ENCODE data around the gene SGCA. TPM values are rescaled to one million over a fixed set of nuclear protein-coding genes. Genes with fewer than 3 reads are reported as not detected.

The SGCA gene
- total RNA-seq, 2 experiments from 2014 or later: not detected

DNA sequence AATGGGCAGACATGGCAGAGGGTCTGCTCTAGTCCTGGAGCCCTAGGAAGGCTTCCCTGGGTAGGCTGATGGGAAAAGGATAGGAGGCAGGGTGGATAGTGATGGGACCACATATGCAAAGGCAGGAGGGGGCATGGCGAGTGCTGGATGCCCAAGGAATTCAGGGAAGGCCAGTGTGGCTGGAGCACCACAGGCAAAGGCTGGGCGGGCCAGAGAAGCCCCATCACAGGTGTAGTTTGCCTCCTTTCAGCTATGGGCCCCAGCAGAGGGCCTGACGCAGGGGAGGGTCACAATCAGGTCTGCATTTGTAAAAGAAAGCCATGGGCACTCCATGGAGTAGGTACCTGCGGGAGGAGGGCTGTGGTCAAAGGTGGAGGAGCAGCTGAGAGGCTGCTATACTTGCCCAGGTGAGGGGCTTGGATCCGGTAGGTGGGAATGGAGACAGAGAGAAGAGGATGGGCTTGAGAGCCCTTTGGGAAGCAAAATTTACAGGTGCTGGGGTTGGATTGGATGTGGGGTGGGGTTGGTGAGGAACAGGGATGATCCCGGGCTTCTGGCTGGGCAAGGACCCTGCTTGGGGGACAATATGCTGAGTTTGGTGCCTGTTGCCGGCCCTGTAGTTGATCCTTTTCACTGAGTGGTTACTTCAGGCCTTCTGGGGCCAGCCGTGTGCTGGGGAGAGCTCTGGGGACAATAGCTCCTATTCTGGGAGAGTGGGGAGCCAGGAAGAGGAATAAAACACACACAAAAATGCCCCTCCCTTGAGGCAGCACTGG is 42.2 kb downstream of the SGCA start:
- CTCF ChIA-PET: interaction anchor here (0.6 to 3.1 kb wide), 6 partner anchors 8 to 89 kb away, joined by 3 to 9 read pairs (median 4); no protein-coding TSS in a partner anchor
- POLR2A ChIA-PET: no interaction called here

DNA sequence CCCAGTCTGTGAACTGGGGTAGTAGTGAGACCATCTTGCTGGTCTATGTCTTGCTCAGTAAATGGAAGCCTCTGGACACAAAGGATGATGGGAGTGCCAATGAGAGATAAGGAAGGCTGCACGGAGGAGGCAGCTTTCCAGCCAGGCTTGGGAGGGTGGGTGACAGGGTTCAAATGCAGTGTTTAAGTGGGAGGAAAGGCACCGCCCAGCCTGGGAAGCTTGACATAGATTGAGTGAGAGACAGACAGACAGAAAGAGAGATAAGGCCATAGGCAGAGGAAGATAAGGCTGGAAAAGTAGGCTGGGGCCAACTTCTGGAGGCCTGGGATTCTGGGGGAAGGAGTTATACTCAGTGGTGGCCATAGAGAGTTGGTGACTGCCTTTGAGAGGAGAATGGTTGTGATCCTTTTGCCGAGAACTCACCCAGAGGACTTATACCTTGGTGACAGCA is 42.8 kb downstream of the SGCA start:
- ChIA-PET CTCF (interaction anchor here (1.4 to 3.1 kb wide), 4 partner anchors 9 to 89 kb away, joined by 3 to 9 read pairs (median 6); no protein-coding TSS in a partner anchor), POLR2A (no interaction called here)

DNA sequence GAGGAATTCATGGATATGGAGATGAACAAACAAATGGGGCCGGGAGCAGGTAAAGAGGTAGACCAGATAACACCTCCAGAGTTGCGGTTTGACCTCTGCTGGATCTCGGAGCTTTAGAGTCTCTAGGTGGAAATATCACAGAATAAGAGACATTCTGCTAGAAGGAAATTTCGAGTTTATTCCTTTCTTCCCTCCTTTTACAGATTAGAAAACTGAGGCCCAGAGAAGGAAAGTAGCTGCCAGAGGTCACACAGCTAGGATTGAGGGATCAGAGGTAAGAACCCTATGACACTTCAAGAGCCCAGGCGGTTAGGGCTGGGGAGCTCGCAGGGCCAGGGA is 43.3 kb downstream of the SGCA start:
- ChIA-PET POLR2A (no interaction called here), CTCF (interaction anchor here (1.4 to 3.1 kb wide), 3 partner anchors 9 to 88 kb away, joined by 3 to 9 read pairs (median 7); no protein-coding TSS in a partner anchor)

DNA sequence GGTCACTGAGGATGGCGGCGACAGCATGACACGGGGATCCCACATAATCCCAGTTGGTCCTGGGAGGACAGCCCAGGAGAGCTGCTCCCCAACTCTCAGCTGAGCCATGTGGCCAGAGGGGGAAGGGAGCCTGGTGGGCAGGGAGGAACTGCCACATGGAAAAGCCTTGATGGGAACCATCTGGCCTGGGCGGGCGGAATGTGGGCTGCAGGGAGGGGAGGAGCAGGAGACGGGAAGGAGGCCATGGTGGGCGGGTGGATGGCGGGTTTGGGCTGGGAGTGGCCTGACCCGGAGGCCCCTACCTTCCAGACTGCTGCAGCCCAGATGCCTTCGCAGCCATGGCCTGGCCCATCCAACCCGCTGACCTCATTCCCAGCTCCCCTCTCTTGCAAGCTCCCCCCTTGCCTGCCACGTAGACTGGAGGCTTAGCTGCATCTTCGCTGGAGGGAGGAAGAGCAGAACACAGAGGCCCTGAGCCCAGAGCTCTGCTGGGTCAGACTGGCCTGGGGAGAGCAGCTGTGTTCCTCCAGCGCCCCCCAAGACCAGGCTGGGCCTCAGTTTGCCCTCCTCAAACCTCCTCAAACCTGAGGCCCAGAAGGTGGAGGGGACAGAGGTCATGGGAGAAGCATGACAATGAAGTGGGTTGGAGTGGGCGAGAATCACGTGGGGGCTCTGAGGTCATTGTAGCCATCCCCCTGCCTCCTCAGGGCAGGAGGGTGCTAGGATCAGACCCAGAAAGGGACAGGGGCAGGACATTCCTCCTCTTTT is 43.9 kb downstream of the SGCA start:
- ChIA-PET CTCF (interaction anchor here (1.4 to 3.1 kb wide), 4 partner anchors 9 to 88 kb away, joined by 3 to 9 read pairs (median 6); partner anchors contain the start of gene COL1A1), POLR2A (no interaction called here)

DNA sequence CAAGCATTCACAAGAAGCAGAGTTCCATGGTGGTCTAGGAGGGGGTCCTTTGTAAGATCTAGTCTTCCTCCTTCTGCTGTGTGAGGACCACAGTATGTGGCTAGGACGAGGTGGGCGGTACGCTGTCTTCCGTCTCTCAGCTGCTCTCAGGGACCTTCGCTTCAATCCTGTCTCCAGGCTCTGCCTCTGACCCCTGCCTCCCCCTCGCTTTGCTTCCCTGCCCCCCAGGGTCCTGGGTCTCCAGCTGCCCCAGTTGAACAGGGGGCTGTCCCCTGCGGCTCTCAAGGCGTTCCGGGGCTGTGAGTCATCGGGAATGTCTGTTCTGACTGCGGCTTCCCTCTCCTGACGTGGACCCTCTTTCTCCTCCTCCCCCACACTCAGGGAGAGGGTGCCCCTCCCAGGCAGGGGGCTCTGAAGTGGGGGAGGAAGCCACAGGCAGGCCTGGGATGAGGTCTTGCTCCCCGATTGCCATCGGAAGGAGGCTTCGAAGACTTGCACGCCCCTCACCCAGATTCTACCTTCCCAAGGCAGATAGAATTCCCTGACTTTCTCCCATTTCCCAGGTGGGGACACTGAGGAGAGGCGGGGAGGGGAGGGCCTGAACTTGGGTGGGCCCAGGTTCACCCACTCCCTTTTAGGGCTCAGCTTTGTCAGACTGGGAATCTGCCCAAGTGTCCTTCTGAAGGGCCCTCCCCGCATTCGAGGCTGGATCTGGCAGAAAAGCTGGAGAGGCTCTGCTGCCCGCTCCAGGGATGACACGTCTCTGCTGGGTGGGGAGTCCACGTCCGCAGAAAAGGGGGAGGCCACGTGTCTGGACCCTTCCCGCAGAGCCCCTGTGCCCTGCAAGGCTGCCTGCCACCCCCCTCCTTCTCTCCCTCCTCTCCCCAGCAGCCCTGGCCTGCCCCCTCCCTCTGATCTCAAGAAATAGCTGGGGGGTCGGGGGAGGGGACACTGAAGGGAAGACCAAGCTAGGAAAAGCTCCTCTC is 44.7 kb downstream of the SGCA start:
- ChIA-PET POLR2A (no interaction called here), CTCF (interaction anchor here (0.8 to 2.3 kb wide), 4 partner anchors 9 to 12 kb away, joined by 4 to 7 read pairs (median 4); partner anchors contain the start of gene COL1A1)

DNA sequence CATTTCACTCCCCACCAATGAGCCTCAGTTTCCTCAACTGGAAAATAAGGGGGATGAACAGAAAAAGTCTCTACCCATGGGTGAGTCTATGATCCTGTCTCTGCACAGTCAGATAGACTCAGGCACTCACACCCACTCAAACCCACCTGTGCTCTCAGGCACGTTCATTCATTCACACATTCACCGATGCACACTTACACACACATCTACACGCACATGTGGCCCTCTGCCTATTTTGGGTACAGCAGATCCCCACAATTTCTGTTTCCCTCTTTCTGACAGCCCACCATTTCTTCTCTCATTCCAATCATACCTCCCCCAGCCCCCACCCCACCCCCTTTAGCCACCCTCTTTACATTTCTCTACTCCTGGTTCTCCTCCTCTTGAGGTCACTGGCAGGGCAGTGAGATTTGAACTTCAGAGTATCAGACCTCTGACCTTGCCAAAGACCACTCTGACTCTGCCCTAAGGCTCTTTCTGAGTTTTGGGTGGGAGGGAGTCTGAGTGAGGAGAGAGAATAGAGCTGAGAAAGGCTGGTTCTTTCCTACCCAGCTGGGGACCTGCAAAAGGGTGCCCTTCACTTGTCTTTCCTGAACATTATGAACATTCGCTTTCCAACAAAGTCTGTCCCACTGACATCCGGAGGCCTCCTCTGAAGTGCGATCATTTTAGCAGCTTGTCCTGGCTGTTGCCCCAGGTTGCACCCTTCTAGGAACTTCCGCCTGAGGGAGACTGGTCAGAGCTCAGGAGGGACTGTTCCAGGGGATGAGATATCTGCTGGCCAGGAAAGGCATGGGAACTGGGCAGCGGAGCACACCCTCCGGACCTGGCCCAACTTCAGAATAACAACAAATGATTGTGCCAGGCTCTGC is 45.7 kb downstream of the SGCA start:
- CTCF ChIA-PET: interaction anchor here (0.8 to 3.9 kb wide), 5 partner anchors 10 to 90 kb away, joined by 3 to 21 read pairs (median 4); partner anchors contain the start of gene COL1A1
- POLR2A ChIA-PET: no interaction called here

DNA sequence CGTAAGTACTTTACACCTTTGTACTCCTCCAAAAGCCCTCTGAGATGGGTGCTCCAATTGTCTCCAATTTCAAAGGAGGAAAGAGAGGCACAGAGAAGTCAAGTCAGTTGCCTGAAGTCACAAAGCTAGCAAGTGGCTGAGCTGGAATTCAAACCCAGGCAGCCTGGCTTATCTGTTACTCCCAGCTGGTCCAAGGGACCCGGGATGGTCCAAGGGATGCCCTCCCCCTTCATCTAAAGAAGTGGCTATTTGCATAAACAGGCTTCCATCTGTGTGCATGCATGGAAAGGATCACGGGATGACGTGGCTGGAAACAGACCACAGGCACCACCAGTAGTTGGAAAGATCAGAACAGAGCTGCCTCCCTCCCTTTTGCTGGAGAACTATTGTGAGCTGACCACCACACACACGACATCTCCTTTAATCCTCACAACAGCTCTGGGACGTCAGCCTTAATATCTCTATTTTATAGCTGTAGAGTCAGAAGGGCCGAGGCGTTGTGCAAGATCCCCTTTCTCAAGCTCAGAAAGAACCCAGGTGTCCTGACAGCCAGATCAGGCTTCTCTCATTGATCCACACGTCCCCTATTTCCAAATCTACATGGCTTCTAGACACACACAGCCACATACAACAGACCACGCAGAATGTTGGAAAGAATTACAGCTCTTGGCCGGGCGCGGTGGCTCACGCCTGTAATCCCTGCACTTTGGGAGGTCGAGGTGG is 46.5 kb downstream of the SGCA start:
- ChIA-PET CTCF (interaction anchor here (0.8 to 3.9 kb wide), 3 partner anchors 12 to 89 kb away, joined by 3 to 21 read pairs (median 15); partner anchors contain the start of gene COL1A1), POLR2A (no interaction called here)

DNA sequence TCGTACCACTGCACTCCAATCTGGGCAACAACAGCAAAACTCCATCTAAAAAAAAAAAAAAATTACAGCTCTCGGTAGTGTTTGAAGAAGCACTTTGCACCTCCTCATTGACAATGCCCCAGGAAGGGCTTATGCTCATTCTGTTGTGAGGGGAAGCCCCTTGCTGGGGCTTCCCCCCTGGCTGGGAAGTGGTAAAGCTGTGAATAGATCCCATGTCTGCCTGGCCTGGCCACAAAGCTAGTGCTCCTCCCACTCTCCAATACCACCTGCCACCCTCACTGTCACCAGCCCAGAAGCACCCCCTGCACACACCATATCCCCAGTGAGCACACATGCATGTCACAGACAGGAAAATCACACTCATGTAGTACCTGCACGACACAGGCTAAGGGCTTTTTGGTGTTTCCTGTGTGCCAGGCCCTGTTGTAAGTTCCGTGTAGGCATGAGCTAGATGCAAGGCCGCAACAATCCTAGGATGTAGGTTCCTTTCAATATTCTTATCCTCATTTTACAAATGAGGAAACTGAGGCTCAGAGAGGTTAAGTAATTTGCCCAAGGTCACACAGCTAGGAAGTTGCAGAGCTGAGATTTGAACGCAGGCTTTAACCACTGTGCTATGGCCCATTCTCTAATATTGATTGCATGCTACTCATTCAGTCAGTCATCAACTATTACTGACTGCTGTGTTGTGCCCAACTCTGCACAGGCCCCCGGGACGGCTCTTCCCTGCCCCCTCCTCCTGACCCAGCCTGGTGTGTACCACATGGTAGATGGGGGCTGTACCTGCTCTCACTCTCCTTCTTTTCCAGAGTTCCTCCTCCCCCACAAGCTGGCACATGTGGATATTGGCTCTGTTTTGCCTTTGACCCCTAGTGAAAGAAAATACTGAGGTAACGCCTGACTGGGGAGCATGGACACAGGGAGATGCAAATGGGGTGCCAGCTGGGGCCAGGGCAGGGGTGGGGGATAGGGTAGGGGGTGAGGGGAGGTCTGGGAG is 47.5 kb downstream of the SGCA start:
- ChIA-PET POLR2A (no interaction called here), CTCF (interaction anchor here (0.5 to 3.9 kb wide), 5 partner anchors 13 to 152 kb away, joined by 3 to 21 read pairs (median 3); partner anchors contain the start of gene COL1A1)

DNA sequence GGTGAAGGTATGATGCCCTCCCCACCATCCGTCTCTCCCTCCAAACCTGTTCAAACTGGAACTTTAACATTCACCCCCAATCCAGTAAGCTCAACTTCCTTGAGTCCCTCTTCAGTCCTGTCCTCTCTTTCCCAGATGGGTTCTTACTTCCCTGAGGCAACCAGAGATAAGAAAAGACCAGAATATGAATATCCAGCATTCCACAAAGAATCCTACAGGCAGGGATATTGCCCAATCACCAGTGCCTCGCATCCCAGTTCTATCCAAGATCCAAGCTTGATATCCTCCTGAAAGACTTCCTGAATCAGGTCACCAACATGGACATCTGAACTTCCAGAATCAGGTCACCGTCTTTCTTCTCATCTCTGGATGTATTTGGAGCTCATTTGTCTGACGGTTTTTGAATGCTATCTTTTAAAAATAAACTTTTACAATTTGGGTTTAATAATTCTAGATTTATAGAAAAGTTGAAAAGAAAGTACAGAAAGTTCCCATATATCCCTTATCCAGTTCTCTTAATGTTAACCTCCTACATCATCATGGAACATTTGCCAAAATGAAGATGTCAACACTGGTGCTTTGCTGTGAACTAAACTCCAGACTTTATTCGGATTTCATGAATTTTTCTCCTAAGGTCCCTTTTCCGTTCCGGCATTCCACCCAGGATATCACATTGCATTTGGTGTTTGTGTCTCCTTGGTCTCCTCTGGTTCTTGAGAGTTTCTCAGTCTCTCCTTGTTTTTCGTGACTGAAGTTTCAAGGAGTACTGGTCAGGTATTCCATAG is 49.4 kb downstream of the SGCA start:
- POLR2A ChIA-PET: no interaction called here
- CTCF ChIA-PET: interaction anchor here (0.8 to 3.9 kb wide), 4 partner anchors 14 to 57 kb away, joined by 3 to 21 read pairs (median 9); partner anchors contain the start of gene COL1A1

DNA sequence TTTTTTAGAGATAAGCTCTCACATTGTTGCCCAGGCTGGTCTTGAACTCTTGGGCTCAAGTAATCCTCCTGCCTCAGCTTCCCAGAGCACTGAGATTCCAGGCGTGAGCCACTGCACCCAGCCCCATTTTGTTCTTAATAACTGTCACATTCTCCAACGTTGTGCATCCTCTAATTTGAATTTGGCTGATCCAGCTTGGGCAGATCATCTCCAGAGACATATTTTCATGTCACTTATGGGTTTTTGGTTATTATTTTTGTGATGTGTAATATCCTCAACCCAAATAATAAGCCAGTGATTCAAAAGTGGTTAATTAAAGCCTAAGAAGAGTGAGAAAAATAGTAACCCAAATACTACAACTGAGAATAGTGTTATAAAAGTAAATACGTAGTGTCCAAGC is 51.8 kb downstream of the SGCA start:
- CTCF ChIA-PET: interaction anchor here (1.0 kb wide), 1 partner anchor 18 kb away, joined by 7 read pairs; no protein-coding TSS in a partner anchor
- POLR2A ChIA-PET: no interaction called here

DNA sequence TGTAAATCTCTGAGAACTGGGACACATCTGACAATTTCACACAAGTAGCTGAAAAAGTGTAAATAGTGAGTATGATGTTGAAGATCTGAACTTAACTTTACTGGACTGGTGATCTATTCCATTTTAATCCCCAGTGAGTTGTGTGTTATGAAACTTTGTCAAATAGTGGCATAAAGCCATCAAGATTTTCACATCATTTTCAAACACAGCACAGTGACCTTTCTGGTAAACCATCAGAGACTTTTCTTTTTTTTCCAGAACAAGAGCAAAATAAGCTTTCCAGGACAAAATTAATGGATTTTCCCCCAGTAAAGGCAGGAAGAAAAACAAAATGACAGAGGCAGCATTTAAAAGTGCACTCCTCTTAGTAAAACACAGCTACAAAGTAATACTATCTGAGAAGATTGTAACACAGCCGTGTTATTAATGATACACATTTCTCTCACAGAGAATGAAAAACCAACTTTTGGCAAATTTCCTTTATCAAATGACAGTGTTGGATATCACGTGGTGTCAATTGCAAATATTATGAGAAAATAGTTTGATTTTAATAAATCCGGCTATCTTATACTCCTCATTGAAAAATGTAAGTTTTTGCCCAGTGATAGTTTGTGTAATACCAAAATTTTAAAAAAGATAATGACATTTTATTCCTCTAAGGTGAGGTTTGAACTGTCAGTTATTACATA is 52.4 kb downstream of the SGCA start:
- POLR2A ChIA-PET: no interaction called here
- CTCF ChIA-PET: interaction anchor here (0.7 to 1.0 kb wide), 2 partner anchors 18 to 51 kb away, joined by 3 to 7 read pairs; no protein-coding TSS in a partner anchor

DNA sequence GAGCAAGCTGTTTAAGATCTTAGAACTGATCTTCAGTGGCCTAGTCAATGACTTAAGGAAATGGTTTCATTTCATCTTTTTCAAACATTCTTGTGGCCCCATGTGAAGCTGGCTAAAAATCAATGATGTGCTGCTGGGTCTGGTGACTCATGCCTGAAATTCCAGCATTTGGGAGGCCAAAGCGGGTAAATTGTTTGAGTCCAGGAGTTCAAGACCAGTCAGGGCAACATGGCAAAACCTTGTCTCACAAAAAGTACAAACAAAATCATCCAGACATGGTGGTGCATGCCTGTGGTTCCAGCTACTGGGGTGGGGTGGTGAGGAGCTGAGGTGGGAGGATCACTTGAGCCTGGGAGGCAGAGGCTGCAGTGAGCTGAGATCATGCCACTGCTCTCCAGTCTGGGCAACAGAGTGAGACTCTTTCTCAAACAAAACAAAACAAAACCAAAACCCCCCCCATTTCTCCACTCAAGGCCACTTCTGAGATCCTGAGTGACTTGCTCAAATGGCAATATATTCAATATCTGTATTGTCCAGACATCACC is 53.0 kb downstream of the SGCA start:
- ChIA-PET CTCF (interaction anchor here (0.7 kb wide), 1 partner anchor 50 kb away, joined by 3 read pairs; no protein-coding TSS in a partner anchor), POLR2A (no interaction called here)

DNA sequence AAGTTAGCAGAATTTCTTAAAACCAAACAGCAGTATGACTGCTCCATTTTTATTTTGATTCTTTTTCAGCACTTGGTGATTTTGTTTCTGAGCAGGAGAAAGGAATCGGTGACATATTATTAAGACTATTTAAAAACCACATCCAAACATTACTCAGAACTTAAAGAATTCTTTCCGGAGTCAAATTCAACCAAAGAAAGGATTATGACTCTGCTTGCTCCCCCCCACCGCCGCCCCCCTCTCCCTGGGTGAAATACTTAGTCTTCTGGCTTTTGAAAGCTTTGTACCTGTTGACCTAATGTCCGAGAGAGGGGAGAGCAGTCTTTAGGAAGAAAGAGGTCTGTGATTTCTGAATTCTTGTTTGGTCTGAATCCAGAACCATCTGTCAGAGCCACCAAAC is 53.5 kb downstream of the SGCA start:
- CTCF ChIA-PET: no interaction called here
- POLR2A ChIA-PET: no interaction called here

DNA sequence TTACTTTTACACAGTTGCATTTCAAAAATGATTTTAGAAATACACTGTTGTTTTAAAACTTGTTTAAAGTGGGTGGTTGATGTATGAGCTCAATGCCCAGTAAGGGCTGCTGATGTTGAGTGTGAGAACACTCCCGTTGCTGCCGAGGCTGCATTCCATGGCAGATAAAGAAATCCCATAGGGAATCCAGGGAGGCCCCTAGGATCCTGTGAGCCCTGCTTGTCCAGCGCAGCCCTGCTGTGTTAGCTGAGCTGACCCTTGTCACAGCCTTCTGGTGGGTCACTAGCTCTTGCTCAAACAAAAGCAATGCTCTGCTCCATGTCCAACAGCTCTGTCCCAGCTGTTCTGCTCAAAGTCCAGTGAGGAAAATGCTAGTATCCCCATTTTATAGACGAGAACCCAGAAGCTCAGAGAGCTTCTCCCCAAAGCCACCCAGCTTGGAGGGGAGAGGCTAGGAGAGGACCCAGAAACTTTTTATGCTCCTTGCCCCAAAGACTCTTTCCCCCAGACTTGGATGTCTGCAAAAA is 54.2 kb downstream of the SGCA start:
- POLR2A ChIA-PET: no interaction called here
- CTCF ChIA-PET: no interaction called here

Measured in activated CD8-positive, alpha-beta memory T cell treated with anti-CD3 and anti-CD28 coated beads for 36 hours (primary cell).